Stimulated activated memory B cell treated with anti-CD40 and anti-IgM and Interleukin-4, amounts not matched to agents 10 μg/mL and 1 μg/mL and 100 μg/mL, for 72 hours (primary cell): ENCODE results near the gene STARD8.
"Not testable (repeated sequence)": the region's sequence is repeated elsewhere in the genome, so short reads cannot be mapped to it uniquely, and the experiment has no call there.

Experiments
- ATAC-seq: fragments of 150-1000 bp; cut with Tn5 transposase; 2 replicates; pipeline ENCODE4 v1.10.0; 2021
- H3K27ac Mint-ChIP-seq: one replicate; pipeline ENCODE4 v1.8.0; 2022; ENCODE audit warnings: mild to moderate bottlenecking, mixed read lengths
- H3K27me3 Mint-ChIP-seq: one replicate; pipeline ENCODE4 v1.8.0; 2022; ENCODE audit warnings: mixed read lengths
- H3K36me3 Mint-ChIP-seq: one replicate; pipeline ENCODE4 v1.8.0; 2022; ENCODE audit warnings: mixed read lengths
- H3K4me1 Mint-ChIP-seq: one replicate; pipeline ENCODE4 v1.8.0; 2022; ENCODE audit warnings: mixed read lengths
- H3K4me3 Mint-ChIP-seq: one replicate; pipeline ENCODE4 v1.8.0; 2022; ENCODE audit warnings: mild to moderate bottlenecking, moderate library complexity, mixed read lengths
- H3K9me3 Mint-ChIP-seq: one replicate; pipeline ENCODE4 v1.8.0; 2022; ENCODE audit warnings: mixed read lengths

STARD8 gene

DNA sequence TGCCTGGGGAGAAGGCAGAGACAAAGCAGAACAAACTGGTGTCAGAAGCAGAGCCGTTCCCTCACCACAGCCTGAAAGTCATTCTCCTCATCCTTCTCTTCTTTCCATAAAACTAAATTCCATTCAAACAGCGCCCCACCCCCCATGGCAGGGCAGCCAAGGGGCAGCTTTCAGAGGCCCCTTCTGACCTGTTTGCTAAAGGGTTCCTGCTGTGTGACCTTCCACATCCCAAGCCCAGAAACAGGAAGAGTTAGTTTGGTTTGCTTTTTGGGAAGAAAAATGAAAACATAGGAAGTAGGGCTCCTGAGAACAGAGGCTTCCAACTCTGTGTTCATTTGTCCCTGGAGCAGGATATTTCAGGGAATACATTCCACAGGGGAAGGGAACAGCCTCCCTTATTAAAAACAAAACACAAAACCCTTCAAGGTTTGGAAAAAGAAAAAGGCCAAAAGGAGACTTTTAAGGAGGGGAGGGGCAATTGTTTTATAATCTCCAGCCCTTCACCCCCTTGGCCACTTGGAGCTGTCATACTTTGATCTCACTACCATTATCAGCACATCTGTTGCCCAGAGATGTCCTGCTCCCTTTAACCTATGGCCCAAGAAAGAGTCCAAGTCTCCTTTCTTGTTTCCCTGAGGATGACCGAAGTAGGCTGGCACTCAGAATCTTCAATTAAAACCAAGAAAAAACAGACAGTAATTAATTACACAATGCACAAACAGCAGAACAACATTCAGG, 25.3 kb downstream of the STARD8 start:
- Mint-ChIP-seq H3K27me3 (peaks cover 9% of the 10 kb centered on the region), H3K4me3 (no peak overlapping the region), H3K4me1 (no peaks in the 10 kb centered on the region), H3K27ac (no peak overlapping the region), H3K9me3 (no peaks in the 10 kb centered on the region), H3K36me3 (no peaks in the 10 kb centered on the region)
- no peak for ATAC-seq

DNA sequence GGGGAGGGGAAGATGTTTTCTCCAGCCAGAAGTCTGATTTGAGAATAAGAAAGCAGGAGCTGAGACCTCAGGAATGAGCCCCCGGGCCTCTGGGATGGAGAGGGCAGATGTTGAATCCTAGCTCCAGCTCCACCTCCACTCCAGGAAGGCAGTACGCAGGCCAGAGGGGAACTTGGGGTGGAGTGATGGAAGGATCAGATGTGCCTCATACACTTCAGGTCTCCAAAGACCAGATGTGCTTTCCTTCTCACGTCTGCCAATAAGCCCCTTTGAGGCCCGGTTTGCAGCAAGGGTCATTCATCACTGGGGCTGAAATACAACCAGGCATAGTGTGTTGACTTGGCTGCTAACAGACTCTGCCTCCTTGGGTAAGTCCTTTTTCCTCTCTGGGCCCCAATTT, 28.1 kb downstream of the STARD8 start:
- Mint-ChIP-seq H3K27me3 (no peaks in the 10 kb centered on the region), H3K27ac (no peak overlapping the region), H3K9me3 (no peaks in the 10 kb centered on the region), H3K36me3 (no peaks in the 10 kb centered on the region), H3K4me3 (no peak overlapping the region), H3K4me1 (no peaks in the 10 kb centered on the region)
- no peak for ATAC-seq

DNA sequence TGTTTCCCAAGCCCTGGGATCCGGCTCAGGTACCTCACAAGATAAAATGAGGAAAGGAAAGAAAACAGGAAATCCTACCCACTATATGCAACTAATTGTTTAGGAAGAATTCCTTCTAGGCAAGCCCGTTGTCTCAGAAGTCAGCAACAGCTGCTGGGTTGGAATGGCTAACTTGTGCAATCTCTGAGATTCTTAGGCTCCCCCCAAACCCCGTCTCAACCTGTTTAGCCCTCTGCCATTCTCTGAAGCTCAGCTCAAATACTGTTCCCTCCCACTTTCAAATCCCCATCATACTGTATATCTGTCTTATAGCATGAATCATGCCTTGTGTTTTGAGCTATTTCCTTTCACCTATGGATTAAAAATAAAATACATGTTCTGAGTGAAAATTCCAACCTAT, 28.9 kb downstream of the STARD8 start:
- Mint-ChIP-seq H3K36me3 (no peaks in the 10 kb centered on the region), H3K4me3 (no peak overlapping the region), H3K4me1 (no peaks in the 10 kb centered on the region), H3K27me3 (no peaks in the 10 kb centered on the region), H3K27ac (no peak overlapping the region), H3K9me3 (no peaks in the 10 kb centered on the region)
- no peak for ATAC-seq

DNA sequence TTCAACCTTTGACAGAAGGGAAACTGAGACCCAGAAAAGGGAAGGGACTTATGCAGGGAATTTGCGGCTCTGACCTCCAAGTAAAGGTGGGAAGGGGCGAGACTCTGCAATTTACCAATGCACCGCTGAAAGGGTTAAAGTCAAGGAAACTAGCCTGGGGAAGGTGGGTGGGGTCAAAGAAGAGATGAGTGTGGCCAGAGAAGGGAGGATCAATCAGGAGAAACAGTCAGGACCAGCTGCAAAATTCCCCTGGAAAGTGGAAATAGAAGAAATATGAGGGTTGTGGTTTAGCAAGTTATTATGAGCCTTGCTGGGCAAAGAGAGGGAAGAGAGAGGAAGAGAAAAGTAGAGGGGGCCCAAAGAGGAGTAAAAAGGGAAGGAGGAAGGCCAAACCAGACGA, 30.5 kb downstream of the STARD8 start:
- Mint-ChIP-seq H3K27me3 (no peaks in the 10 kb centered on the region), H3K4me1 (no peaks in the 10 kb centered on the region), H3K4me3 (no peak overlapping the region), H3K9me3 (no peaks in the 10 kb centered on the region), H3K36me3 (no peaks in the 10 kb centered on the region), H3K27ac (no peak overlapping the region)
- no peak for ATAC-seq

DNA sequence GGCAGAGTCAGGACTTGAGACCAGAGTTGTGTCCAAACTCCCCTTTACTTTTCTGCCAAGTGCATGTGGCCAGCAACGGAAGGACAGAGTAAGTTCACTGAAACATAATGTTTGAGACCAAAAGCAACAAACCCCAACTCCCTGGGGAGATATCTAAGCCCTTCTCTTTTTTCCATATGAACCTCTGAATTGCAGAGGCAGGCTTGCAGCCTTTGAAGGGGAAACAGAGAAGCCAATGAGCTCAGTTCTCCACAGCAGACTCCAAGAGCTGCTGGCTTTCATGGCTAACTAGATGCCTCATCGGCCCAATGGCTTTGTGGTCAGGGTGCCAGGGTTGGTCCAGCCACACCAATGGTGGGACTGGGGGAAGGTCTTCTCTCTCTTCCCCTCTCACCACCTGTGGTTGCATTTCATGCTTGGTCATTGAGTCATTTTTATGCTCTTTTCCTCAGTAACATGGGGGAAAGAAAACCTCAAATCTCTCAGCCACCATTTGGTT, 34.0 kb downstream of the STARD8 start:
- peak; percentile 73 for ATAC-seq
- no peak overlapping the region for H3K4me3 Mint-ChIP-seq
- peaks cover 13% of the 10 kb centered on the region for H3K27me3 Mint-ChIP-seq
- H3K27ac Mint-ChIP-seq, result no peak overlapping the region
- H3K4me1 Mint-ChIP-seq, result peaks cover 8% of the 10 kb centered on the region
- no peaks in the 10 kb centered on the region for H3K36me3 Mint-ChIP-seq
- H3K9me3 Mint-ChIP-seq, result no peaks in the 10 kb centered on the region

DNA sequence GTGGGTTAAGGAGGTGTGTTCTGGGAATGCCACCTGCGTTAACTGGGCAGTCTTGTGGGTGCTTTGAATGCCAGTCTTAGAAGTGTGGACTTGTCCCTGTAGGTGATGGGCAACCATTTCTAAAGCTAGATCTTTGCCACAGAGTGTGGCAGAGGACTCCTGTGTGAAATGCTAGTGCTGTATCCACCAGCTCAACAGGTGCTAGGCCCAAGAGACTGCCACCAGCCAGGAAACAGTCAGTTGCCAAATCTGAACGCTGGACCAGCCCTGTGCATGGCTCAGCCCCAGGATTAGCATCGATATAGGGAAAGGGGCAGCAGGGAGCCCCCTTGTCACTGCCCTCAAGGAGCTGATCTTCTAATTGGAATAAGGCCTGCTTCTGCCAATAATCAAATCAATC, 35.3 kb downstream of the STARD8 start:
- Mint-ChIP-seq H3K9me3 (no peaks in the 10 kb centered on the region), H3K36me3 (no peaks in the 10 kb centered on the region), H3K4me1 (peaks cover 14% of the 10 kb centered on the region), H3K4me3 (no peak overlapping the region), H3K27me3 (peaks cover 23% of the 10 kb centered on the region), H3K27ac (no peak overlapping the region)
- ATAC-seq, result no peak

DNA sequence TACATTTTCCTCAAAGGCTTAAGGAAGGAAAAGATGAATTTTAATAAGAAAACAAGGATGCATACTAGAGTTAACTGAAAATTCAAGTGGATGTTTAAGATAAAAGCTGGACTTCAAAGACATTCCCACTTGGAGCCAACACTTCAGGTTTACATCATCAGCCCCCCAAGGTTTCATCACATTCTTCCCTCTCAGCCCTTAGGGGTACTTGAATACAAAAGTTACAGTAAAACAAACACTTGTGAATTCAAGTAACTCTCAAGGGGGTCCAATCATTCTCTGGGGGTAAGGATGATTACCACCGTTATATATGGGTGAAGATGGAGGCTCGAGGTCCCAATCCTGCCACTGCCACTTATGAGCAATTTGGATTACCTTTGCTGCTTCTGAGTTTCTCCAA, 36.1 kb downstream of the STARD8 start:
- peaks cover 23% of the 10 kb centered on the region for H3K27me3 Mint-ChIP-seq
- H3K4me1 Mint-ChIP-seq, result peaks cover 14% of the 10 kb centered on the region
- no peak overlapping the region for H3K4me3 Mint-ChIP-seq
- ATAC-seq, result no peak
- no peaks in the 10 kb centered on the region for H3K9me3 Mint-ChIP-seq
- H3K27ac Mint-ChIP-seq, result no peak overlapping the region
- no peaks in the 10 kb centered on the region for H3K36me3 Mint-ChIP-seq

DNA sequence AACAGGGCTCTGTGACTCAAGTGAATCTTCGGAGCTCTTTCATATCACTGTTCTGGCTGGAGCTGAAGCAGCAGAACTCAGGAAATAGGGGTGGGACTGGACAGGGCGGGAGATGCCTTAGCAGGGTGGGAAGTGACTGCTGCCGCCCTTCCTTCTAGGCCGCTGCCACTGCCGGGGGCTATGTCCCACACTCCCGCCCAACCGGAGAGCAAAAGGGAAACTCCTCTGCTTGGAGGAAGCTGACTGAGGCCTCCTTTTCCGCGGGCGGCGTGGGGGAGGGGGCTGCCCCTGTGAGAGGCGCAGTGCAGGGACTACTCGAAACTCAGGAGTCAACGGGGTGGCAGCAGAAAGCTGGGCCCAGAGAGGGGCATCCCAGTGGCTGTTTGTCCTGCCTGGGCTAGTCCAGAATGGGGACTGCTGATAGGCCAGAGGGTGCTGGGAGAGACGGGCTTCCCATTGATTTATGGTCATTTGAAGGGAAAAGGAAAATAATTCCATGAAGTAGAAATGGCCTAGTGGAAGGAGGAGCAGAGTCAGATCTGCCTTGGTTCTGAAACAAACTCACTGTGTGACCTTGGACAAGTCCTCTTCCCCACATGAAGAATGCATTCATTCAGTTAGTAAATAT, 36.9 kb downstream of the STARD8 start:
- no peak overlapping the region for H3K27ac Mint-ChIP-seq
- peaks cover 23% of the 10 kb centered on the region for H3K27me3 Mint-ChIP-seq
- H3K4me3 Mint-ChIP-seq, result no peak overlapping the region
- ATAC-seq, result no peak
- peaks cover 14% of the 10 kb centered on the region for H3K4me1 Mint-ChIP-seq
- H3K36me3 Mint-ChIP-seq, result no peaks in the 10 kb centered on the region
- H3K9me3 Mint-ChIP-seq, result no peaks in the 10 kb centered on the region

DNA sequence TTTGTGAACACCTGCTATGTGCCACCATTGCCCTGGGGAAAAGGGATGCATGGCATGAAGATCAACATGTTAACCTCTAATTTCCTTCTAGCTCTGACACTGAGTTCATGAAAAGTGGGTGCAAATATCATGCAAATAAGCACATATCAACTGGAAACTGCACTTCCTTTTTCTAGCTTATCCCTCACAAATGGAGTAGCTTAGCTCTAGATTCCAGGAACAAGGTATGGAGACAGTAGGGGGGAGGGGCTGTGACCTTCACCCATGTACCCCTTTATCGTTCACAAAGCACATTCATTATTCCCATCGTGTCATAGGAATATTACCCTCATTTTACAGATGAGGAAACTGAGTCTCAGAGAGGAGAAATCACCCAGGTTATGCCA, 37.4 kb downstream of the STARD8 start:
- Mint-ChIP-seq H3K4me1 (peaks cover 14% of the 10 kb centered on the region), H3K4me3 (no peak overlapping the region), H3K9me3 (no peaks in the 10 kb centered on the region), H3K27me3 (peaks cover 23% of the 10 kb centered on the region), H3K27ac (no peak overlapping the region), H3K36me3 (no peaks in the 10 kb centered on the region)
- ATAC-seq, result no peak

DNA sequence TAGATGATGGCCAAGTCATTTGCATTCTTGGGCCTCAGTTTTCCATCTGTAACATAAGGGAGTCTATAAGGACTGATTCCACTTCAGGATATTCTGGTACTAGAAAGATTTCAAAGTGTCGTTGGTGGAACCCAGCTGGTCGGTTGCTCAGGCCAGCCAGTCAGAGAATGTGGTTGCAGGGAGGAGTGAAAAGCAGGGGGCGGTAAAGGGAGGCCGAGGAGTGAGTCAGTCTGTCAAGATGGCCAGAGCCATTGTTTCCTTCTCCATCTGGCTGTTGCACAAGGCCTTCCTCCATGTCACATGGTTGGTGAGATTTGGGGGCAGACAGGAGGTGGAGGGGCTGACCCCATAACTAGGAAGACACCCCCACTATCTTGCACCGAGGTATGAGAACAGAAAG, 38.2 kb downstream of the STARD8 start:
- Mint-ChIP-seq H3K4me1 (peaks cover 14% of the 10 kb centered on the region), H3K36me3 (no peaks in the 10 kb centered on the region), H3K27me3 (peaks cover 23% of the 10 kb centered on the region), H3K9me3 (no peaks in the 10 kb centered on the region), H3K27ac (no peak overlapping the region), H3K4me3 (peak overlapping the region; percentile 53)
- ATAC-seq, result no peak

DNA sequence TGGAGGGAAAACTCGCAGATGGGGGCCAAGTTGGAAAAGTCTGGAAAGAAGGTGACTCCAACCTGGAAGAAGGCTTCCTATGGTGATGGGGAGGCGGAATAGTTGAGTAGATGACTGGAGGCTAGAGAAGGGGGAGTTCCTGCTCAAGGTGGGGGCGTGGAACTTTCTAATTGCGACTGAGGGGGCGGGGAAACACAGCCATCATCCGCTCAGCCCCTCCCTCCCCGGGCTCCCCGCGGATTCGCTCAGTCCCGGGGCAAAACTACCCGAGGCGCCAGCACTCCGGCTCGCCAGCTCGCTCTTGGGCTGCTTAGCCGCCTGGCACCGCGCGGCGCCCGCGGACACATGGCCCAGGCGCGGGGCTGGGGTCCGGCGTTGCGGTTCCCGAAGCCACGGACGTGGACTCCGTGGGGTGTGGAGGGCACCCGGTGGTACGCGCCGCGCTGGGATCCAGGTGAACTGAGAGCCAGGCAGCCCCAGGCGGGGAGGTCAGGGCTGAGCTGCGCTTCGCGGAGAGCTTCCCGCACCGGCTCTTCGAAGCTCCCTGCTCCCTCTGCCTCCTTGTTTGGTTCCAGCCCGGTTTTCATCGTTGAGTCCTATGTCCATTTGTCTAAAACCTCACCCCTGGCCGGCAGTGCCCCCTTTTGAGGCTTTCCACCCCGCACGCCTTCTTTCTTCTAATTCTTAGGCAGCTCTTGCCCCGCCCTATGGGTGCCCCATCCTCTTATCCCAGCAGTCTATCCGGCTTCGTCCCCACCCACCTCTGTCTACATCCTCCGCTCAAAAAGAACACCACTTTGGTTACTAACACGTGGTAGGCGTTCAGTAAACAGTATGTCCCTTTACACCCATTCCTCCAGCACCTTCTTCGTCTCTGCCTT, 38.9 kb downstream of the STARD8 start:
- H3K9me3 Mint-ChIP-seq, result no peaks in the 10 kb centered on the region
- peak overlapping the region; percentile 53 for H3K4me3 Mint-ChIP-seq
- no peak for ATAC-seq
- H3K27ac Mint-ChIP-seq, result no peak overlapping the region
- H3K4me1 Mint-ChIP-seq, result peaks cover 14% of the 10 kb centered on the region
- no peaks in the 10 kb centered on the region for H3K36me3 Mint-ChIP-seq
- peaks cover 23% of the 10 kb centered on the region for H3K27me3 Mint-ChIP-seq

DNA sequence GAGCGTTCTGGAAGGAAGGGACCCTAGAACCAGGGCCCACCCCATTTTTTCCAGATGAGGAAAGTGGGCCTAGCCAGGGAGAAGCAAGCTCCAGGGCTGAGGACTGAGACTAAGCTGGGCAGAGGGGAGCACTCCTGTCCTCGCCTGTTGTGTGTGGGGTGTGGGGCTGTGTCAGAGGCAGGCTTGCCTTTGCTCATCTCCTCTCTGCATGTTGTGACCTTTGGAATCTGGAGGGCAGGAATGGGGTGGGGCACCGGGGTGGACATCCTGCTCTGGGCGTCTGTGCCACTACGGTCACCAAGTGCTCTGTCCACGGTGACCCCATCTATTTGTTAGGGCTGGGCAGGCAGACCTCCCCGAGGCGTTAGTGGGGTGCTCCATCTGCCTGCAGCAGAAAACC, 41.5 kb downstream of the STARD8 start:
- Mint-ChIP-seq H3K27me3 (peaks cover 23% of the 10 kb centered on the region), H3K4me1 (peaks cover 14% of the 10 kb centered on the region)
- not testable (repeated sequence) for H3K27ac Mint-ChIP-seq, H3K4me3 Mint-ChIP-seq, H3K36me3 Mint-ChIP-seq, H3K9me3 Mint-ChIP-seq, ATAC-seq

DNA sequence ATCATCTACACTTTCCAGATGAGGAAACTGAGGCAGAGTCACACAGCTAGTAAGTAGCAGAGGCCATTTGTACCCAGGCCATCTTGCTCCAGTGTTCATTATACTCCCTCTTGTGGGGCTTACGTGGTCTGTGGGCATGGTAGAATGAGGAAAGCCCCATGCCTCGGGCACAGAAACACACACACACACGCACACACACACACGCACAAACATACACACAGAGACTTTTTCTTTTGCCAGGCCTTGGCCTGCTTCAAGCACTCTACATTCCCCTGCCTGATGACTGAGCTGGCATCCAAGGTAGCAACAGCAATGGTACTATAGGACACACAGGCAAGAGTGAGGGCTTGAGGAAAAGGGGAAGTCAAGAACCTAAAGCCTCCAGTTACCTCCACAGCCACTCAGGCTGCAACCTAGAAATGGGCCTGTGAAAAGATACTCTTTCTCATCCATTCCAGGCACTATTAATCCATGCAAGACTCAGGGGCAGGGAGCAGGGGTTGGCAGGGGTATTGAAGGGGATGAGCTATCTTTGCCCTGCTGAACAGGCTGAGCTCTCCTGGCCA, 43.6 kb downstream of the STARD8 start:
- Mint-ChIP-seq H3K9me3 (no peaks in the 10 kb centered on the region), H3K4me1 (peaks cover 13% of the 10 kb centered on the region), H3K27me3 (peaks cover 28% of the 10 kb centered on the region), H3K4me3 (no peak overlapping the region), H3K36me3 (no peaks in the 10 kb centered on the region), H3K27ac (no peak overlapping the region)
- no peak for ATAC-seq

DNA sequence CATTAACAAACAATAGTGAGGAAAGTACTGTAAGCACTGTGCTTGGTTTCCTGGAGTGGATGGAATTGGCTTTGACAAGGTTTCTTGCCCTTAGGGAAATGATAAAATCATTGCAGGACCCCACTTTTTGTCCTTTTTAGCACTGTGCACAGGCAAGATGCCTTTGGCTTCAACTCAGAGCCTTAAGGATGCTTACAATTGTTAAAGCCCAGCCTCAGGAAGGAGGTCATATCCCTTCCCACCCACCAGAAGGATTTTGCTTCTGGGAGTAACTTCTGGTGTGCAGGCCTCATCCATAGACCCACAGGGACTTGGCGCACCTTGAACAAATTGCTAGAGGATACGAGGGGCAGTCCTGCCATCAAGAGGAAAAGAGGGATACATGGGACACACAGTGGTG, 44.5 kb downstream of the STARD8 start:
- no peaks in the 10 kb centered on the region for H3K9me3 Mint-ChIP-seq
- H3K27me3 Mint-ChIP-seq, result peaks cover 19% of the 10 kb centered on the region
- no peaks in the 10 kb centered on the region for H3K36me3 Mint-ChIP-seq
- H3K27ac Mint-ChIP-seq, result no peak overlapping the region
- no peak overlapping the region for H3K4me3 Mint-ChIP-seq
- no peak for ATAC-seq
- H3K4me1 Mint-ChIP-seq, result peaks cover 6% of the 10 kb centered on the region

DNA sequence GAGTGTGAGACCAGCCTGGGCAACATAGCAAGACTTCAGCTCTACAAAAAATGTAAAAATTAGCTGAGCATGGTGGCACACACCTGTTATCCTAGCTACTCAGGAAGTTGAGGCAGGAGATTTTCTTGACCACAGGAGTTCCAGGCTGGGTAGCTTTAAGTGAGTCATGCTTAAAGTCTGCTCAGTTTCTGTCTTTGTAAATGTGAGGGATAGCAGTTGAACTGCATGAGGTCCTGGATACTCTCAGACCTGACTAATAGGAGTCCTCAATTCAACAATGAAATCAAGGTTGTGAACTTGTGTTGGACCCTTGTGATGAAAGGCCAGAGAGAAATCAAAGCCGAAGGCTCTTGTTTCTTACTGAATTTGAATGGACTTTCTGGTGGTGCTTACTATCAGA, 45.2 kb downstream of the STARD8 start:
- H3K27ac Mint-ChIP-seq, result no peak overlapping the region
- H3K4me1 Mint-ChIP-seq, result peaks cover 4% of the 10 kb centered on the region
- H3K27me3 Mint-ChIP-seq, result peaks cover 14% of the 10 kb centered on the region
- ATAC-seq, result no peak
- H3K9me3 Mint-ChIP-seq, result no peaks in the 10 kb centered on the region
- H3K36me3 Mint-ChIP-seq, result no peaks in the 10 kb centered on the region
- no peak overlapping the region for H3K4me3 Mint-ChIP-seq
